Suprapubic skin (tissue), 4 donors: Measurements from ENCODE around the gene BNC2. TPM values are rescaled to one million over a fixed set of nuclear protein-coding genes. Genes with fewer than 3 reads are reported as not detected.
A peak's percentile ranks its signal among the peaks of the same experiment; 100 is the strongest.

Source experiments
- DNase-seq, 2 donors: peaks; one replicate each; pipeline ENCODE4 v3.0.0-alpha.2; 2019; ENCODE audit warnings: low spot score in 2 of 2
- H3K27ac ChIP-seq: fragments of 200-600 bp; sonication (generic); one replicate; pipeline ENCODE4 v1.5.1; 2019
- H3K27me3 ChIP-seq: fragments of 200-600 bp; sonication (generic); one replicate; pipeline ENCODE4 v1.5.1; 2019
- H3K36me3 ChIP-seq: fragments of 200-600 bp; sonication (generic); one replicate; pipeline ENCODE4 v1.5.1; 2019
- H3K4me1 ChIP-seq: fragments of 200-600 bp; sonication (generic); one replicate; pipeline ENCODE4 v1.5.1; 2019
- H3K4me3 ChIP-seq: fragments of 200-600 bp; sonication (generic); one replicate; pipeline ENCODE4 v1.5.1; 2019; ENCODE audit warnings: mild to moderate bottlenecking
- H3K9me3 ChIP-seq: fragments of 200-600 bp; sonication (generic); one replicate; pipeline ENCODE4 v1.5.1; 2019
- CTCF ChIP-seq, 2 donors: fragments of 200-600 bp in 1 of 2; fragments of 450-650 bp in 1 of 2; sonication (generic) in 1 of 2; IDR thresholded peaks; one replicate each; pipeline ENCODE4 v1.5.1; 2016 to 2019; ENCODE audit warnings: antibody characterized with exemption in 2 of 2, mild to moderate bottlenecking in 1 of 2, moderate library complexity in 1 of 2
- EP300 ChIP-seq: sonication (generic); formaldehyde crosslinking; IDR thresholded peaks from one replicate; pipeline ENCODE4 v1.6.1; 2017; ENCODE audit warnings: antibody characterized with exemption
- POLR2A ChIP-seq, 2 donors: fragments of 450-650 bp; IDR thresholded peaks; one replicate each; pipeline ENCODE4 v1.6.1; 2017; ENCODE audit warnings: antibody characterized with exemption in 2 of 2, mild to moderate bottlenecking in 2 of 2, moderate library complexity in 2 of 2
- POLR2AphosphoS5 ChIP-seq, 3 donors: sonication (generic); formaldehyde crosslinking; IDR thresholded peaks; one replicate each; pipeline ENCODE4 v1.6.1; 2017; ENCODE audit warnings: antibody characterized with exemption in 3 of 3
- WGBS: methylation state at CpG from one replicate; pipeline ENCODE4 v1.1.5; 2018; 5-methylcytosine and 5-hydroxymethylcytosine counted together
- total RNA-seq, 4 donors: library from RNA; depleted of rRNA; stranded (reverse); fragments of >200 nt; gene quantifications; one replicate each; pipeline ENCODE4 v1.1.0, GENCODE V29; 2016

The BNC2 gene
- total RNA-seq, 4 donors from 2014 or later, result 6.5 to 12.3 (median 8.9) TPM

- peaks cover 5% of the 10 kb centered on the region for H3K27me3 ChIP-seq
- H3K4me1 ChIP-seq, result peaks cover 16% of the 10 kb centered on the region
- DNase-seq, result no peak
- 79% methylated on average over 3 of the region's 3 CpGs for WGBS
- no peaks in the 10 kb centered on the region for H3K36me3 ChIP-seq
- TF ChIP-seq CTCF (IDR thresholded peaks at IDR 0.05), result no peak
- H3K27ac ChIP-seq, result no peak overlapping the region
- H3K9me3 ChIP-seq, result no peaks in the 10 kb centered on the region
- no peak overlapping the region for H3K4me3 ChIP-seq
These were observed 456.0 kb downstream of the BNC2 start for GRCh38 chr9:16414451-16414850.

DNA sequence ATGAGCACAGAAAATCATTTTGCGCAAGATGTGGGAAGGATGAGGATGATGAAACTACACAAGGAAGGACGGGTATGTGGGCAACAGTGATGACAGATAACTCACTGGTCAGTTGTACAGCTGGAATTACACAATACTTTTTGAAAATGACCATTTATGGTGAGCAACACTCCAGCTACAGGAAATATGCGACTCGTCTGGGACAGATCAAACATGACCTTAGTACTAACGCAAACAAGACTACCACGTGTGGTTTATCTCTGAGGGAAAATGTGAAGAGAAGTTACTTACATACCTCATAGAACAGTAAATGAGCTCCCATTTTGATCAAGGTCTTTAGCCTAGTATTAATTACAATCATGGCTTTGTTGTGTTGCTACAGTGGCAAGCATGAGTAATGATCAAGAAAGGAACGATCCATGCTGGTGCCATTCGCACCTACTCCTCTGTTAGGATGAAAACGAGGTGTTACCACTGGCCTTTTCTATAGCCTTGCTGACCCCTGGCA is 456.9 kb downstream of the BNC2 start:
- H3K4me3 ChIP-seq, result no peak overlapping the region
- peaks cover 5% of the 10 kb centered on the region for H3K27me3 ChIP-seq
- H3K36me3 ChIP-seq, result no peaks in the 10 kb centered on the region
- TF ChIP-seq POLR2AphosphoS5 (IDR thresholded peaks at IDR 0.05), result peak in 1 of 3 donors; percentile 29
- TF ChIP-seq EP300, result no peak
- DNase-seq, result no peak
- peaks cover 16% of the 10 kb centered on the region for H3K4me1 ChIP-seq
- H3K9me3 ChIP-seq, result no peaks in the 10 kb centered on the region
- no peak overlapping the region for H3K27ac ChIP-seq
- 86% methylated on average over 9 of the region's 9 CpGs for WGBS

GRCh38 chr9:16412740-16413139 is 457.7 kb downstream of the BNC2 start:
- WGBS, result 88% methylated on average over 4 of the region's 4 CpGs
- Histone ChIP-seq H3K4me3 (no peak overlapping the region), H3K9me3 (no peaks in the 10 kb centered on the region), H3K36me3 (no peaks in the 10 kb centered on the region), H3K27ac (no peak overlapping the region), H3K4me1 (peaks cover 16% of the 10 kb centered on the region), H3K27me3 (peaks cover 5% of the 10 kb centered on the region)
- DNase-seq, result no peak
- no peak for TF ChIP-seq POLR2A (IDR thresholded peaks at IDR 0.05)

DNA sequence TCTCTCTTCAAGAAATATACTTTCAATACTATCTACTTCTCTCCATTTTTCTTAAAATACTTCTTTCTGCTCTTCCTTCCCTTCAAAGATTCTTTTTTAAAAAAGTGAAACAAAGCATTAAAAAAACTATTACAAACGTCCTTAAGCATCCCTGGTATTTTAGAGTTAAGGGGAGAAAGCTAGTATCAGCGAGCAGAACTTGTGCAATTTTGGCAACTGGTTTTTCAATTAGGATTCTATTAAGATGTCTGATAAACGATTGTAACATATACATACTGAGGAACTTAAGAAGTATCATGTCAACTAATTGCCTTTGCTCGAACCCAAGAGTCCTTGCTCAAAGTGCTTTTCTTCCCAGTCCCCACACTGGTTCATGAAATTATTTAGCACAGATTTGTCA is 459.2 kb downstream of the BNC2 start:
- Histone ChIP-seq H3K27me3 (peaks cover 5% of the 10 kb centered on the region), H3K9me3 (no peaks in the 10 kb centered on the region), H3K4me1 (peaks cover 16% of the 10 kb centered on the region), H3K27ac (no peak overlapping the region), H3K36me3 (no peaks in the 10 kb centered on the region), H3K4me3 (no peak overlapping the region)
- 45% methylated on average over 4 of the region's 4 CpGs for WGBS
- TF ChIP-seq POLR2A (IDR thresholded peaks at IDR 0.05) (no peak), EP300 (no peak), CTCF (IDR thresholded peaks at IDR 0.05) (no peak), POLR2AphosphoS5 (IDR thresholded peaks at IDR 0.05) (no peak)
- DNase-seq, result no peak

DNA sequence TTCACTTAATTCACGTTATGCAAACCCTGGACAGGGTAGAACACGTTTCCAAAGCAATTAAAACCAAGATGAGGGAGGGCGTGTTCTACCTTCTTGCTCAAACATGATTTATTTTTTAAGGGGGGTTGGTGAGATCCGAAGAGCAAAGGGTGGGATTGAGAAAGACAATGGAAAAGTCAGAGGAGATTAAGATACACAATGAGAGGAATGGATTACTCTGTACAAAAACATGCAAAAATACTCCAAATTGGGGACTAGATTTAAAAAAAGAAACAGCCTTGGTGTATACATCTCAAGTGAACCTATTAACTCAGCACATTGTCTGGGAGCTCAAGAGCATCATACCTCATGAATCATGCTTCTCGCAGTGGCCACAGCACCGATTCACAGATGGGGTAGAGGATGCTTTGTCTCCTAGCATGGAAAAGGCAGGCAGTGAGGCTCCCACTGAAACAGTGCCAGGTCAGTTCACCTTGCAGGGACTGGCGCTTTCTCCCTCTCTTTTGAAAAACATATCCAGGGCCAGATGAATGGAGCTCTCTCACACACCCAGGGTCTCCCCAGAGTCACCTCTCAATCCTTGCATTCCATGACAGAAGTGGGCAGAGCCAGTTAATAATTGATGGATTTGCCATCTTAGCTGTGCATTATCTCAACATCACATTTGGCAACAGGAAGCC is 459.7 kb downstream of the BNC2 start:
- Histone ChIP-seq H3K4me1 (peaks cover 16% of the 10 kb centered on the region), H3K4me3 (no peak overlapping the region), H3K36me3 (no peaks in the 10 kb centered on the region), H3K9me3 (no peaks in the 10 kb centered on the region), H3K27ac (no peak overlapping the region), H3K27me3 (peaks cover 5% of the 10 kb centered on the region)
- TF ChIP-seq POLR2AphosphoS5 (IDR thresholded peaks at IDR 0.05) (no peak), CTCF (IDR thresholded peaks at IDR 0.05) (no peak), POLR2A (IDR thresholded peaks at IDR 0.05) (no peak), EP300 (no peak)
- WGBS, result 46% methylated on average over 7 of the region's 7 CpGs
- no peak for DNase-seq

- H3K27me3 ChIP-seq, result peaks cover 5% of the 10 kb centered on the region
- 97% methylated on average over 2 of the region's 2 CpGs for WGBS
- H3K4me3 ChIP-seq, result no peak overlapping the region
- H3K36me3 ChIP-seq, result no peaks in the 10 kb centered on the region
- no peak overlapping the region for H3K27ac ChIP-seq
- peaks cover 16% of the 10 kb centered on the region for H3K4me1 ChIP-seq
- no peak for TF ChIP-seq CTCF (IDR thresholded peaks at IDR 0.05)
- DNase-seq, result no peak
- H3K9me3 ChIP-seq, result no peaks in the 10 kb centered on the region
These were observed 462.9 kb downstream of the BNC2 start for GRCh38 chr9:16407617-16408016.
